PC-9 (cell line): Measurements from ENCODE around the gene ATG10.

Experiments used
- CTCF ChIP-seq: fragments of 200-600 bp; sonication (generic); conservative IDR thresholded peaks from 2 replicates; pipeline ENCODE4 v1.6.1; 2017; ENCODE audit warnings: mixed run types, antibody characterized with exemption, mild to moderate bottlenecking, moderate library complexity
- EZH2 ChIP-seq: fragments of 200-600 bp; sonication (generic); IDR thresholded peaks from 2 replicates; pipeline ENCODE4 v1.8.0; 2017; ENCODE audit warnings: antibody characterized with exemption, low read depth

- TF ChIP-seq CTCF, result no peak
- TF ChIP-seq EZH2, result no peak
Measured at GRCh38 chr5:81971712-81972491, at the start of gene ATG10.
